Measurements from ENCODE around the gene GRHL1.

DNA sequence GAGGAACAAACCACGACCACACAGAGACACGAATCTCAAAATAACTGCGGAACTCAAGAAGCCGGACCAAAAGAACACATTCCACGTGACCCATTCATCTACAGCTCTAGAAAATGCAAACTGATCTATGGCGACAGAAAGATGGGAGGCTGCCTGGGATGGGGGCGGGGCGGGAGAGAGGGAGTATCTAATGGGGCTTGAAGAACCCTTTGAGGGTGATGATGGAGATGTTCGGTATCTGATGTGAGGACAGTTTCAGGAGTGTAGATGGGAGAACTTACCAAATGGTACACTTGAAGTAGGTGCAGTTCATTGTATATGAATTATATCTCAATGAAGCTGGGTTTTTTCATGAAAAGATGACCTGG is 57.3 kb downstream of the GRHL1 start:
- TF ChIP-seq, protein P1, sequence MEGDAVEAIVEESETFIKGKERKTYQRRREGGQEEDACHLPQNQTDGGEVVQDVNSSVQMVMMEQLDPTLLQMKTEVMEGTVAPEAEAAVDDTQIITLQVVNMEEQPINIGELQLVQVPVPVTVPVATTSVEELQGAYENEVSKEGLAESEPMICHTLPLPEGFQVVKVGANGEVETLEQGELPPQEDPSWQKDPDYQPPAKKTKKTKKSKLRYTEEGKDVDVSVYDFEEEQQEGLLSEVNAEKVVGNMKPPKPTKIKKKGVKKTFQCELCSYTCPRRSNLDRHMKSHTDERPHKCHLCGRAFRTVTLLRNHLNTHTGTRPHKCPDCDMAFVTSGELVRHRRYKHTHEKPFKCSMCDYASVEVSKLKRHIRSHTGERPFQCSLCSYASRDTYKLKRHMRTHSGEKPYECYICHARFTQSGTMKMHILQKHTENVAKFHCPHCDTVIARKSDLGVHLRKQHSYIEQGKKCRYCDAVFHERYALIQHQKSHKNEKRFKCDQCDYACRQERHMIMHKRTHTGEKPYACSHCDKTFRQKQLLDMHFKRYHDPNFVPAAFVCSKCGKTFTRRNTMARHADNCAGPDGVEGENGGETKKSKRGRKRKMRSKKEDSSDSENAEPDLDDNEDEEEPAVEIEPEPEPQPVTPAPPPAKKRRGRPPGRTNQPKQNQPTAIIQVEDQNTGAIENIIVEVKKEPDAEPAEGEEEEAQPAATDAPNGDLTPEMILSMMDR (conservative IDR thresholded peaks at IDR 0.05 in 1 of 2, IDR thresholded peaks at IDR 0.05 in 1 of 2; ENCODE audit: extremely low read depth in 1 of 2, insufficient read depth in 1 of 2, low read depth in 1 of 2, low read length in 2 of 2), result no peak
- no peak for TF ChIP-seq EZH2 (IDR thresholded peaks at IDR 0.05; ENCODE audit: borderline replicate concordance, low read length)

Data from mammary epithelial cell (primary cell).